HepG2 (cell line): Measurements from ENCODE around the gene EMID1. TPM values are rescaled to one million over a fixed set of nuclear protein-coding genes. Genes with fewer than 3 reads are reported as not detected.

Source experiments
- FUBP1 ChIP-seq: sonication (generic); formaldehyde crosslinking; IDR thresholded peaks from 2 replicates; pipeline ENCODE4 v1.5.1; 2020; ENCODE audit warnings: missing genetic modification reagents, mild to moderate bottlenecking, borderline replicate concordance
- GPN1 ChIP-seq: sonication (generic); formaldehyde crosslinking; IDR thresholded peaks from 2 replicates; pipeline ENCODE4 v1.5.1; 2020; ENCODE audit warnings: missing genetic modification reagents, borderline replicate concordance
- KDM3A ChIP-seq: IDR thresholded peaks from 2 replicates; pipeline ENCODE4 v1.6.1; 2018; ENCODE audit warnings: low read depth, missing compliant biosample characterization
- NFE2L1 ChIP-seq: sonication (generic); formaldehyde crosslinking; IDR thresholded peaks from 2 replicates; pipeline ENCODE4 v1.4.0; 2020; ENCODE audit warnings: missing genetic modification reagents, mild to moderate bottlenecking, borderline replicate concordance
- NFKB2 ChIP-seq: sonication (generic); formaldehyde crosslinking; IDR thresholded peaks from 2 replicates; pipeline ENCODE4 v1.4.0; 2020; ENCODE audit warnings: missing genetic modification reagents, borderline replicate concordance
- NR0B2 ChIP-seq: sonication (generic); formaldehyde crosslinking; IDR thresholded peaks from 2 replicates; pipeline ENCODE4 v1.4.0; 2020; ENCODE audit warnings: mild to moderate bottlenecking, missing genetic modification reagents
- ZFP36 ChIP-seq: fragments of 150-350 bp; IDR thresholded peaks from 2 replicates; pipeline ENCODE4 v1.6.1; 2018; ENCODE audit warnings: borderline replicate concordance, low read length, low read depth; ENCODE audit not compliant: partially characterized antibody
- ZHX2 ChIP-seq, 2 experiments: sonication (generic) in 1 of 2; formaldehyde crosslinking in 1 of 2; IDR thresholded peaks; 2 replicates each; pipeline versions ENCODE4 v1.6.1 to v1.9.0; 2014 to 2022; ENCODE audit warnings: antibody characterized with exemption in 1 of 2, borderline replicate concordance in 1 of 2, inconsistent platforms in 1 of 2, low read depth in 1 of 2, missing genetic modification reagents in 1 of 2
- ZNF225 ChIP-seq: sonication (generic); formaldehyde crosslinking; IDR thresholded peaks from 2 replicates; pipeline ENCODE4 v1.4.0; 2020; ENCODE audit warnings: mild to moderate bottlenecking, missing genetic modification reagents
- ZNF451 ChIP-seq: sonication (generic); formaldehyde crosslinking; IDR thresholded peaks from 2 replicates; pipeline ENCODE4 v1.5.0; 2020; ENCODE audit warnings: mild to moderate bottlenecking, missing genetic modification reagents
- ZNF543 ChIP-seq: sonication (generic); formaldehyde crosslinking; IDR thresholded peaks from 2 replicates; pipeline ENCODE4 v1.4.0; 2020; ENCODE audit warnings: mild to moderate bottlenecking, missing genetic modification reagents
- ZNF83 ChIP-seq: sonication (generic); formaldehyde crosslinking; IDR thresholded peaks from 2 replicates; pipeline ENCODE4 v1.4.0; 2020; ENCODE audit warnings: missing genetic modification reagents, mild to moderate bottlenecking, borderline replicate concordance
- ZNF891 ChIP-seq: sonication (generic); formaldehyde crosslinking; IDR thresholded peaks from 2 replicates; pipeline ENCODE4 v1.5.0; 2020; ENCODE audit warnings: mild to moderate bottlenecking, missing genetic modification reagents
- ZSCAN12 ChIP-seq: sonication (generic); formaldehyde crosslinking; IDR thresholded peaks from 2 replicates; pipeline ENCODE4 v1.9.0; 2021; ENCODE audit warnings: mild to moderate bottlenecking, missing genetic modification reagents
- polyA plus RNA-seq, 8 experiments: library from polyadenylated mRNA; depleted of rRNA in 3 of 8; stranded (reverse) in 7 of 8; unstranded in 1 of 8; fragments of >200 nt; fragmentation: Illumina TruSeq in 4 of 8; extraction: Trizol in 4 of 8; gene quantifications; 2 replicates each; pipeline versions ENCODE4 v1.2.1 to v1.2.3, GENCODE V29; 2011 to 2016; ENCODE audit warnings: low read depth in 4 of 8, missing spikeins in 1 of 8, mixed read lengths in 1 of 8; ENCODE audit not compliant: insufficient read depth in 1 of 8
- total RNA-seq, 5 experiments: library from RNA; depleted of rRNA; stranded (reverse); fragments of >200 nt; fragmentation: Illumina TruSeq; extraction: Trizol; gene quantifications; 2 replicates each; pipeline ENCODE4 v1.2.3, GENCODE V29; 2016; ENCODE audit warnings: low read depth in 1 of 5
- TF ChIP-seq, protein P1 (sequence below): IDR thresholded peaks from 2 replicates; pipeline ENCODE4 v1.6.1; 2016

The EMID1 gene
- total and polyA plus RNA-seq, 2 of the 13 experiments (the other 11 are each of a cell fraction or from before 2014, with no cell fraction given), result 0.45 to 0.82 TPM

GRCh38 chr22:29268511-29269229 lies 63.0 kb downstream of the EMID1 start (continued):
- TF ChIP-seq, protein P1, sequence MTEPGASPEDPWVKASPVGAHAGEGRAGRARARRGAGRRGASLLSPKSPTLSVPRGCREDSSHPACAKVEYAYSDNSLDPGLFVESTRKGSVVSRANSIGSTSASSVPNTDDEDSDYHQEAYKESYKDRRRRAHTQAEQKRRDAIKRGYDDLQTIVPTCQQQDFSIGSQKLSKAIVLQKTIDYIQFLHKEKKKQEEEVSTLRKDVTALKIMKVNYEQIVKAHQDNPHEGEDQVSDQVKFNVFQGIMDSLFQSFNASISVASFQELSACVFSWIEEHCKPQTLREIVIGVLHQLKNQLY (CRISPR knock-in tag), result no peak
- TF ChIP-seq ZNF451 (CRISPR knock-in tag) (no peak), ZNF543 (CRISPR knock-in tag) (0 out of 2 replicates have a peak, but pooled peaks have one; percentile 52), ZNF83 (CRISPR knock-in tag) (peak; percentile 93), NFKB2 (peak; percentile 74; the same call in 1 of the 2 replicates), ZNF891 (CRISPR knock-in tag) (no peak), ZFP36 (no peak), ZNF225 (CRISPR knock-in tag) (peak; percentile 76; the same call in 1 of the 2 replicates), ZHX2 (IDR thresholded peaks at IDR 0.05; ENCODE audit: low read depth) (0 out of 2 replicates have a peak, but pooled peaks have one; percentile 1), ZHX2 (CRISPR knock-in tag; IDR thresholded peaks at IDR 0.05; ENCODE audit: borderline replicate concordance) (no peak), KDM3A (CRISPR knock-in tag) (no peak), NR0B2 (CRISPR knock-in tag) (peak; percentile 48), FUBP1 (no peak), GPN1 (CRISPR knock-in tag) (no peak), NFE2L1 (CRISPR knock-in tag) (no peak), ZSCAN12 (CRISPR knock-in tag) (0 out of 2 replicates have a peak, but pooled peaks have one; percentile 11)
